DND-41 (cell line): ENCODE data around the gene COBL.

Experiments used
- EZH2 ChIP-seq: IDR thresholded peaks from 3 replicates; pipeline ENCODE4 v1.6.1; 2012; ENCODE audit warnings: borderline replicate concordance, low read depth, mild to moderate bottlenecking, moderate library complexity, low read length, inconsistent platforms; ENCODE audit not compliant: severe bottlenecking
- TF ChIP-seq, protein P1 (sequence below): IDR thresholded peaks from 2 replicates; pipeline ENCODE4 v1.5.1; 2012; ENCODE audit warnings: borderline replicate concordance, low read length, moderate library complexity, mild to moderate bottlenecking; ENCODE audit not compliant: poor library complexity, severe bottlenecking; ENCODE audit errors: extremely low read depth

DNA sequence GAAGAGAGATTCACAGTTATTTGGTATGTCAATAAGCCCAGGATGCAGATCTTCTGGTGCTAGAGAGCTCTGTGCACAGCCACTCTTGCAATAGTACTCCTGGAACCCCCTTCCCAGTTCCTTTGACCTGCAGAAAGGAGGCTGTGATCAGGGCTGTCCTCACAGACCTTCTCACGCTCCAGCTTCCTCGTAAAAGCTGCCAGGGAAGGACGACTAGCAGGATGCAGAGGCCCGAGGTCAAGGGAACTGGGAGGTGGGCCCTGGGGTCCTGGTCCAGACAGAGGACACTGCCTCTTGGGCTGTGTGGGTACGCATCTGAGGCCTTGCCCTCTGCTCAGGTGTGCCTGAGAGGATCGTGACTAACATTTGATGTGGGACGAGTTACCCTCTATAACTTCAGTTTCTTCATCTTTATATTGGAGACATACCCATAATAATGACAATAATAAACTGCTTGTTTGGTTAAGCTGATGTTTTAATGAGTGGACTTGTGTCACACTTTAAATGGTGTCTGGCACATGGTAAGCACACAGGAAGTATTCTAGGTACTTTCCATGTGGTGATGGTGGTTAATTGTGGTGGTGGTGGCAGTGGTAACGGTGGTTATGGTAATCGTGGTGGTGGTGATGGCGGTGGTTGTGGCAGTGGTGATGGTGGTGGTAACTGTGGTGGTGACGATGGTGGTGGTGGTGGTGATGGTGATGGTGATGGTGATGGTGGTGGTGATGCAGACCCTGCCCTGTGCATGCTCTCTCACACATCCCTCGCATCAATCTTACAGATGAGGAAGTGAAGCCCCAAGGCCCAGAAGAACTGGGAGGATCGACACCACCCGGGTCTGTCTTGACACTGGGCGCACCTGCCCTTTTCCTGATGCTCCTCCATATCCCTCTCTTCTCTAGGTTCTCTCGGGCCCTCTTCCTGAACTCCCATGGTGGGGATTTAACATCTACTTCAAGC, 298.8 kb downstream of the COBL start:
- TF ChIP-seq, protein P1, sequence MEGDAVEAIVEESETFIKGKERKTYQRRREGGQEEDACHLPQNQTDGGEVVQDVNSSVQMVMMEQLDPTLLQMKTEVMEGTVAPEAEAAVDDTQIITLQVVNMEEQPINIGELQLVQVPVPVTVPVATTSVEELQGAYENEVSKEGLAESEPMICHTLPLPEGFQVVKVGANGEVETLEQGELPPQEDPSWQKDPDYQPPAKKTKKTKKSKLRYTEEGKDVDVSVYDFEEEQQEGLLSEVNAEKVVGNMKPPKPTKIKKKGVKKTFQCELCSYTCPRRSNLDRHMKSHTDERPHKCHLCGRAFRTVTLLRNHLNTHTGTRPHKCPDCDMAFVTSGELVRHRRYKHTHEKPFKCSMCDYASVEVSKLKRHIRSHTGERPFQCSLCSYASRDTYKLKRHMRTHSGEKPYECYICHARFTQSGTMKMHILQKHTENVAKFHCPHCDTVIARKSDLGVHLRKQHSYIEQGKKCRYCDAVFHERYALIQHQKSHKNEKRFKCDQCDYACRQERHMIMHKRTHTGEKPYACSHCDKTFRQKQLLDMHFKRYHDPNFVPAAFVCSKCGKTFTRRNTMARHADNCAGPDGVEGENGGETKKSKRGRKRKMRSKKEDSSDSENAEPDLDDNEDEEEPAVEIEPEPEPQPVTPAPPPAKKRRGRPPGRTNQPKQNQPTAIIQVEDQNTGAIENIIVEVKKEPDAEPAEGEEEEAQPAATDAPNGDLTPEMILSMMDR = no peak
- no peak for TF ChIP-seq EZH2
